Astrocyte of the spinal cord (primary cell): ENCODE results near the gene DSTYK.

Source experiments
- DNase-seq: peaks from one replicate; pipeline ENCODE4 v3.0.0; 2011; ENCODE audit warnings: low read depth, low spot score
- H3K4me3 ChIP-seq: 2 replicates; pipeline ENCODE4 v1.5.1; 2011; ENCODE audit warnings: low read depth, mild to moderate bottlenecking, low read length, moderate library complexity
- in situ Hi-C: cut with HindIII; loops from 2 replicates; pipeline ENCODE4 v1.10.0; 2017; ENCODE audit warnings: low sequenced_read_pairs
- TF ChIP-seq, protein P1 (sequence below): IDR thresholded peaks from 2 replicates; pipeline ENCODE4 v1.5.1; 2012; ENCODE audit warnings: low read depth, mild to moderate bottlenecking, low read length, inconsistent platforms

The DSTYK gene

DNA sequence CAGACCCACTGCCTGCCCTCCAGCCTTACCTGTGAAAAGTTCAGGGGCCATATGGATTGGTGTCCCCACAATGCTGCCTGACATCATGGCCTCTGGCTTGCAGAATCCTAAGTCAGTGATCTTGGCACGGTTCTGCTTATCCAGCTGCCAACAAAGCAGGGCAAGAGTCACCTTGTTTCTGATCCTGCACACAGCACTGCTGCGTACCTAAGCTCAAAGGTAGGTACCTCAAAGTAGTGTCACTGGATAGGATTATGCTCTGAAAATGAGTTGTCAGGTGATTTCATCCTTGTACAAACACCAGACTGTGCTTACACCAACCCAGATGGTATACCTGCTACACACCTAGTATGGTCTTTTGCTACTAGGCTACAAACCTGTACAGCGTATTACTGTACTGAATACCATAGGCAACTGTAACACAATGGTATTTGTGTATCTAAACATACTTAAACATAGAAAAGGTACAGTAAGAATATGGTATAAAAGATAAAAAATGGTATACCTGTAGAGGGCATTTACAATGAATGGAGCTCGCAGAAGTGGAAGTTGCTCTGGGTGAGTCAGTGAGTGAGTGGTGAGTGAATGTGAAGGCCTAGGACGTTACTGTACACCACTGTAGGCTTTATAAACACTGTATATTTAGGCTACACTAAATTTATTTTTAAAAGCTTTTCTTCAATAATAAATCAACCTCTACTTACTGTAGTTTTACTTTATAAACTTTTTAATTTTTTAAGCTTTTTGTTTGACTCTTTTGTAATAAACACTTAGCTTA lies 60.7 kb downstream of the DSTYK start:
- TF ChIP-seq, protein P1, sequence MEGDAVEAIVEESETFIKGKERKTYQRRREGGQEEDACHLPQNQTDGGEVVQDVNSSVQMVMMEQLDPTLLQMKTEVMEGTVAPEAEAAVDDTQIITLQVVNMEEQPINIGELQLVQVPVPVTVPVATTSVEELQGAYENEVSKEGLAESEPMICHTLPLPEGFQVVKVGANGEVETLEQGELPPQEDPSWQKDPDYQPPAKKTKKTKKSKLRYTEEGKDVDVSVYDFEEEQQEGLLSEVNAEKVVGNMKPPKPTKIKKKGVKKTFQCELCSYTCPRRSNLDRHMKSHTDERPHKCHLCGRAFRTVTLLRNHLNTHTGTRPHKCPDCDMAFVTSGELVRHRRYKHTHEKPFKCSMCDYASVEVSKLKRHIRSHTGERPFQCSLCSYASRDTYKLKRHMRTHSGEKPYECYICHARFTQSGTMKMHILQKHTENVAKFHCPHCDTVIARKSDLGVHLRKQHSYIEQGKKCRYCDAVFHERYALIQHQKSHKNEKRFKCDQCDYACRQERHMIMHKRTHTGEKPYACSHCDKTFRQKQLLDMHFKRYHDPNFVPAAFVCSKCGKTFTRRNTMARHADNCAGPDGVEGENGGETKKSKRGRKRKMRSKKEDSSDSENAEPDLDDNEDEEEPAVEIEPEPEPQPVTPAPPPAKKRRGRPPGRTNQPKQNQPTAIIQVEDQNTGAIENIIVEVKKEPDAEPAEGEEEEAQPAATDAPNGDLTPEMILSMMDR = no peak
- no peak for DNase-seq
- H3K4me3 ChIP-seq = no peak overlapping the region
- in situ Hi-C loops = no loop called here

DNA sequence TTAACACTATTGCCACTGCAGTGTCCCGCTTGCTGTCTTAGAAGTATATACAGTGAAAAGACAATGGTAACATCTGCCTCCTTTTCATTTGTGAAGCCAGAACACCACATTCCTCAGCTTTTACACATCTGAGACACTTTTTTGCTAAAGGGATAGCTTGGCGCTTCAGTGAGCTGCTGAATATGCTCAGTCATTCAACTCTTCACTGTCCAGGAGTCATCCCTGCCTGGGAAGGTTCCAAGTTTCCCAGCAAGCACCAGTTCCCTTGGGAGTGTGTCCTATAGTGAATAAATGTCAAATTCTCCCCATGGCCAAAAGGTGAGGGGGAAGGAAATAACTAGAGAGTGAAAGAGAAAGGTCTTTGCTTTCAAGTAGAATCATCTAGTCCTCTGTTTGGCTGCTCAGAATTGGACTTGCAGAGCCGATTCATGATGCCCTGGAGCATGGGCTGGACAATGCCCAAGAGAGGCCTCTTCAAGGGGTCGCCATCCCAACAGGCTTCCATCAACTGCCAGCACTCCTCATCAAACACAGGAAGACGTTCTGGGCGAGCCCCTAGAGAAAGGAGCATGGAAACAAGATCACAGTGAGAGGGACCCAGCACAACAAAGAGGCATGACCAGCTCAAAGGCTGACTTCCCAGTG lies 64.2 kb downstream of the DSTYK start:
- in situ Hi-C loops = no loop called here
- no peak overlapping the region for H3K4me3 ChIP-seq
- DNase-seq = peak; percentile 48
- TF ChIP-seq, protein P1 = no peak

DNA sequence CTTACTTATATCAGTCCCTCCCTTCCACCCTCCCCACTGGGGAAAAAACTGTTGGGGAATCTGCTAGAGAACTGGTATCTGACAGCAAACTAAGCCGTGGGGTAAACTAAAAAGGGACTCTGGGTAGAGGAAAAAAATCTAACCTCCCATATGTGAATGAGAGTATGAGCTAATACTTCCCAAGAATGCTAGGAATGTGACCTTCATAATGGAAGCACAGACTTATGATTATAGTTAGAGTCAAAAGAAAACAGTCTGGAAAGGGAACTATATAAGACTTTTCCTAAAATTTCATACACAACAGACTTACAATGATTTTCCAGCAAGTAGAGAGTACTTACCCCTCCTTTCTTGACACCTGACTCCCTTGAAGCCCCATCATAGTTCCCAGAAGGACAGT lies 66.8 kb downstream of the DSTYK start:
- peak; percentile 63 for DNase-seq
- H3K4me3 ChIP-seq = no peak overlapping the region
- TF ChIP-seq, protein P1 = no peak
- in situ Hi-C loops = no loop called here

GRCh38 chr1:205144046-205144720 lies 67.3 kb downstream of the DSTYK start:
- in situ Hi-C loops = no loop called here
- no peak overlapping the region for H3K4me3 ChIP-seq
- TF ChIP-seq, protein P1 = no peak
- no peak for DNase-seq

- no peak for DNase-seq
- in situ Hi-C loops = no loop called here
- TF ChIP-seq, protein P1 = no peak
- H3K4me3 ChIP-seq = no peak overlapping the region
Observed at GRCh38 chr1:205142102-205142469, 69.4 kb downstream of the DSTYK start.

DNA sequence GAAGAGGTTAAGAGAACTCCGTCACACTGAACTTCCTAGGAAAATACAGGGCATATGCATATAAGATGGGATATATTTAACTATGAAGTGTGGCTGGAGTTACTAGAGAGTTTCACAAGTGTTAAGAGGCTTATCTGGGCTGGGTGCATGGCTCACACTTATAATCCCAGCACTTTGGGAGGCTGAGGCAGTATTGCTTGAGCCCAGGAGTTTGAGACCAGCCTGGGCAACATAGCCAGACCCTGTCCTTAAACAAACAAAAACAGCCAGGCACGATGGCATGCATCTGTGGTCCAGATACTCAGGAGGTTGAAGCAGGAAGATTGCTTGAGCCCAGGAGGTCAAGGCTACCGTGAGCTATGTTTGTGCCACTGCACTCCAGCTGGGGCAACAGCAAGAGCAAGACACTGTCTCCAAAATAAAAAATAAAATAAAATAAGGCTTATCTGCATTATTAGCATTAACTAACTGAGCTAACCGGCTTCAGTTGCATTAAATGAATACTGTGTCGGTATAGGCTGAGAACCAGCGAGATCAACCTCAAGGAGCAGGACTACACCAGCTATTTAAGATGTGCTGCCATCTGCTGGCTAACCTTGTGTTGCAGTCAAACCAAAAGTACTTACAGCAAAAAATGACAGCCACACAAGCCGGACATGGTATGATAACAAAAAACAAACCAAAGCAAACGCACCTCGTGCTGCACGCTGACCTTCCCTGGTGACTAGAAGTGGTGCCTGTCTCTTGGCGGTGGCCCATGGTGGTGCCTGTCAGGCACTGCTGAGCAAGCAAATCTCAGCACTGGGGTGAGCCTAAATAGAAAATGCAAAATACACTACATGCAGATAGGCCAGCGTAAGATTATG lies 70.0 kb downstream of the DSTYK start:
- H3K4me3 ChIP-seq = no peak overlapping the region
- TF ChIP-seq, protein P1 = peak; percentile 86
- in situ Hi-C loops = no loop called here
- peak; percentile 81 for DNase-seq
